ENCODE data around the gene SYK.
"Not testable (repeated sequence)": the region's sequence is repeated elsewhere in the genome, so short reads cannot be mapped to it uniquely, and the experiment has no call there.

The SYK gene

DNA sequence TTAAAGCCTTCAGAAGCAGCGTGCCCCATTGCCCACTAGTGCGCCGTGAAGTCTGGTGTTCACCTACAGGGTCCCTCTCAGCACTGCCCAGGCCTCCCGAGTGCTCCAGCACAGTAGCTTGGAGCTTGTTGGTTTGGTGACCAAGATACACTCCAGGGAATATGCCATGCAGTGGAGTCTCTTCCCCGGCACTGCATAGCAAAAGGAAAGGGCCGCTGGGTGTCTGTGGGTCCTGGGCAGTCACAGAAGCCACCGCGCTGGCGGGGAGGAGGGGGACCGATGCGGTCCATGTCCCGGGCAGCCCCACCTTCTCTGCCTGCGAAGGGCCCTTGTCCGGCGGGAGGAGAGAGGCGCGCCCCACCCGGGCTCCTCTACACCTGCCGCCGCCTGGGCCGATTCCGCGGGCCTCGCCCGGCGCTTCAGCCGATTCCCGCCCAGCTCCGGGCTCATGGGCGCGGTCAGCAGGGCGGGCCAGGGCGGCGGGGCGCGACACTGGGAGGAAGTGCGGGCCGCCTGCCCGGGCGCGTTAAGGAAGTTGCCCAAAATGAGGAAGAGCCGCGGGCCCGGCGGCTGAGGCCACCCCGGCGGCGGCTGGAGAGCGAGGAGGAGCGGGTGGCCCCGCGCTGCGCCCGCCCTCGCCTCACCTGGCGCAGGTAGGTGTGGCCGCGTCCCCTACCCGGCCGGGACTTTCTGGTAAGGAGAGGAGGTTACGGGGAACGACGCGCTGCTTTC, at the start of gene SYK:
Gene SYK (plus strand): TSS at position 579 of the 732 bp plus-strand sequence. CDS start 42,080 bp downstream, outside the sequence.
- DNase-seq, result no peak

DNA sequence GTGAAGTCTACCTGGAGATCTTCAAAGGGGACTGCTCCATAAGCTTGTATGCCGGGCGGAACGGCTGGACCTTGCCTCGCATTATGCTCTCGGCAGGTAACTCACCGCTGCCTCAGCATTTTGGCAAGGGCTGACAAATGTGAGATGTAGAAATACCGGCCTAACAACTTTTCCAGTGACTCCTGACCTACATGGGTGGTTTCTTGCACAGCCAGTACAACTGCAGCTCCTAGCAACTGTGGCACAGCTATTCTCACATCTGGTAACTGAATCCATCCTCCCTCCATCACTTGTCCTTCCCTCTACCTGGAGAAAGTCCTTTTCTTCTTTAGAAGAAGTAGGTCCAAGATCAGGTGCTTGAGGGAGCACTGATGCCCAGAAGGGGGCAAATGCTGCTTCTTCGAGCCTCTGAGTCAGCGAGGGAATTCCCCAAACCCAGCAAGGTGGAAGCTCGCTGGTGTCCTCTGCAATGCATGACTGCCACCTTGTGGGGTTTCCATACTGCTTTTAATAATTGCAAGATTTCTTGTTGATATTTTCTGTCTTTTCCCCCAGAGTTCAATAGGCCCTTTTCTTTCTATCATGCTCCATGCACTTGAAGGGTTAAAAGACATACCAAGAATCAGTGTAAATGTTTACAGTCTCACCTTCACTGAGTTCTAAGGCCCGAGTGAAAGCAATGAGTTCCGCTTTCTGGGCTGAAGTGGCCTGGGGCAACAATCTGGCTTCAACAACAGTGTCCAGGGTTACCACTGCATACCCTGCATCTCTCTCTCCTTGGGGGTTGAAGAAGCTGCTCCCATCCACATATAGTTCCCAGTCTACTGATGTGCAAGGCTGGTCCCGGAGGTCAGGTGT, 45.9 kb upstream of the SYK start:
- peak; percentile 46 for DNase-seq

DNA sequence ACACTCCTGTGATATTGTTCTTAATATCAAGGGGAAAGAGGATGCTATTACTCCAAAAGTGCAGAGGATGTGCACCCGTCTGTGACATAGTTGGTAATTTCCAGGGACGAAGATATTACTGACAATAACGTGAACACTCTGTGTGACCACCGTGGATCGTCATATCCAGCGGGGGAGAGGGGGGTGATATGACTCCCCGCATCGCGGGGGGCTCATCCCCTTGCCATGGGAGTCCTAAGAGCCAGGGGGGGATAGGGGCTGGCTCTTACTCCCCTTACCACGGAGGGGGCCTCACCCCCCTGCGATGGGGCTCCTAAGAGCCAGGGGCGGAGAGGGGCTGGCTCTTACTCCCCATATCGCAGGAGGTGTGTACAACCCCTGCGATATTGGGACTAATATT, 41.0 kb upstream of the SYK start:
- DNase-seq, result not testable (repeated sequence)

DNA sequence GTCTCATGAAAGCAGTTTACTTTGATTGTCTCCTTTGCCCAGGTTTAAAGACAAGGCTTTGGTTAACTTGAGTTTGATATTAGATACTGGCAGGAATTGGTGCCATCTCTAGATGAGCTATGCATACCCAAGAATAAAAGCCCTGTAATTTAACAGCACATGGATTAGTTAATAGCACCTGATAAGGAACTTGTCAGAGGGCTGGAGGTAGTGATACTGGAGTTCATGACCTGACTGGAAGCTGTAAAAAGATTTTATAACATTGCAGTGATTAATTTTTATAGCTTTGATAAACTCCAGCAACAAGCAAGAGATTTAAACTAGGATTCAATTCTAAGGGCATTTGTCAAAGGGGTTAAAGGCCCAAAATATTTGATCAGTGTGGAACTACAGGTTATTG, 34.9 kb upstream of the SYK start:
- no peak for DNase-seq

DNA sequence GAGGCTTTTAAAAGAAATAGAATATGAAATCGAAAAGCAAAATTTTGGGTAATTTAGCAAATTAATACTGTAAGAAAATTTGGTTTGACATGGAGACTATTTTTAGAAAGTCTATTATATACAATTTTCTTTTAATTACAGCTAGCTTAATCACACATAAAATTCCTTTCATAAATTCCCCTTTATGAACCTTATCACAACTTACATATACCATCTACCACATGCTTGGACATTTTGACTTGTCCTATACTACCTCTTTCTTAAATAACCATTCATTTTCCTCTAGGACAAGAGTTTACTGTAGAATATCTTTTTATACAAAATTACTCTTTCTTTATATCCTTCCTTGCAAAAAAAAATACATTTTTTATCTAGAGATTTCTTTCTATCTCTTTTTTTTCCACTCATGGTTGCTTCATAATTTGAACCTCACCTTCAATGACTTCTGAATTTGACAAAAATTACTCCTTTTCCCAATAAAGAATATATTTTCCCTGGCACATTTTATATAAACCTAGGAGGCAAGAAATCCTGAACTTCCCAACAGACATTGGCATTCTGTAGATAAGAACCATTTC, 34.0 kb upstream of the SYK start:
- DNase-seq, result no peak

GRCh38 chr9:90770182-90770738, 31.4 kb upstream of the SYK start:
- DNase-seq, result no peak

GRCh38 chr9:90770927-90771326, 30.7 kb upstream of the SYK start:
- no peak for DNase-seq

DNA sequence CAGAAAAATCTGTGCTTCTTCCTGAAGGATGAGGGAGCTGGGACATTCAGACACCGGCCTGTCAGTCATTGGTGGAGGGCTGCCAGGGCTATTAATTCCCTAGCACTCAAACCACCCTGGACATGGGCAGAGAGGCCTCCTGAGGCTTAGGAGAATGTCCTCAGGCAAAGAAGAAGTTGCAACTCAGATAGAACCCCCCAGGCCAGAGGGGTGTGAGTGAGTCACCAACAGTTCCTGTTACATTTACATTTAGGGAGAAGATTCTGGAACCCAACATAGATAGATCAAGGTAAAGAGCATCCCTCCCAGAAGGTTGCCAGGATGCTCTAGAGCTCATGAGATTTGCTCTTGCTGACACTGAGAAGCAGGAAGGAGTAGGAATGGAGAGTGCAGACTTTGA, 29.2 kb upstream of the SYK start:
- no peak for DNase-seq

DNA sequence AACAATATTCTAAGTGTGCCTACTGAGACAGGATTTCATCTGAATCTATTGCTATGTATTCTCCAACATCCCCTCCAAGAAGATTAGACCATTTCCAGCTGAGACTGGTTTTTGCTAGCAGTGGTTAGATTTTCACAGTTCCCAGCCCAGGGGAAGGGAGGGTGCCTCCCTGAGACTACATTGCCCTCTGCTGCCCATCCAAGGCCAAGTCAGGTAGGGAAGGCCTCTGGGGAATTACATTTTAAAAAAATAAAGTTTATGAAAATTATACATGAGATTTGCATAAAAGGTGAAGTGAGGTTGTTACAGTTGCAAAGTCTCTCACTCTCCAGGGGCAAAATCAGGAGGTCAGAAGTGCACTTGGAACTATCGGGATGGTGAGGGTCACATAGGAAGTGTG, 28.0 kb upstream of the SYK start:
- no peak for DNase-seq

GRCh38 chr9:90774071-90774470, 27.5 kb upstream of the SYK start:
- DNase-seq, result no peak

DNA sequence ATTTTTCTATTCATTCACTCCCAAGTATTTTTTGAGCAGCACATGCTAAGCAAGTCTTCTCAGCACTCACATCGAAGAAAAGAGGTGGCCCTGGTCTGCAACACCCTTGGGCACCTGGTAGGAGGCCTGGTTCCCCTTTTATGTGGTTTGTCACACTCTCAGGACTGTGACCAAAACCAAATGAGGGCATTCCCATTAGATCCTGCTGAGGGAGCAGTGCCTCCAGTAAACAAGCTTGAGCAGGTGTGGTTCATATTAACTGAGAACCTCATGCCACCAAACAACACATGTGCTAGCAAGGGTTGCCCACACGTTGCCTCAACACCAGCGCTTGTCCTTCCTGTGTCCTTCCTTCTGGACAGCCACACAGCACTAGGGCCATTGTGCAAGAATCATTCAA, 26.9 kb upstream of the SYK start:
- DNase-seq, result no peak

GRCh38 chr9:90775657-90776056, 26.0 kb upstream of the SYK start:
- DNase-seq, result no peak

DNA sequence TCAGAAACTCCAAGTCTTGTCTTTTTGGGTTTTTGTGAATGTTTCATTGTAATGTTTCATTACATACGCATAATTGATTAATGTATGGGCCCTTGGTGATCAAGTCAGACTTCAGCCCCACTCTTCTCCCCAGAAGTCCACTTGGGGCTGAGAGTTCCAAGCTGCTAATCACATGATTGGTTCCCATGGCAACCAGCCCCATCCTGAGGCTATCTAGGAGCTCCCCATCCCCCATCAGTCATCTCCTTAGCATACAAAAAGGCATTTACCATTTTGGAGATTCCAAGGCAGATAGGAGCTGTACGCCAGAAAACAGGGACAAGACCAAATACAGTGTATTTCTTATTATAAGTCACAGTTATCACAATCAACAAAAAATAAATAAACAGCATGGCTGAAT, 22.9 kb upstream of the SYK start:
- DNase-seq, result no peak

DNA sequence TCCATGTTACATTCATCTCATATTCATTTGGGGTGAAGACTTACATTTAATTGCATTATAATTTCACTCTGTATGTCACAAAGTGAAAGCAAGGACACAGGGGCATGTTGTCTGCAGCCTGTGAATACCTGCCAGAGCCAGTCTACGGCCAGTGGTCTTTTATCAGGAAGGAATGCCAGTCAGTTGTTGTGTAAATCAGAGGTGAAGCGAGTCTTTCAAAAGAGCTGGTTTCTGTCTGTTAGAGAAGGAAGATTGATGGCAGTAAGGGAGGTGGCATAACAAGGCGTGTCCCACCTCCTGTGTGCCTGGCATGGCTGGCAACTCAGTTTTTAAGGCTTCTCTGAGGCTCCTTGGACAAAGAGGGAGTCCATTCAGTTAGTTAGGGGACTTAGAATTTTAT, 18.1 kb upstream of the SYK start:
- no peak for DNase-seq

GRCh38 chr9:90783964-90784363, 17.7 kb upstream of the SYK start:
- DNase-seq, result no peak

- DNase-seq, result no peak
Observed at GRCh38 chr9:90787771-90788460, 13.7 kb upstream of the SYK start.

GRCh38 chr9:90788527-90788926, 13.1 kb upstream of the SYK start:
- not testable (repeated sequence) for DNase-seq

DNA sequence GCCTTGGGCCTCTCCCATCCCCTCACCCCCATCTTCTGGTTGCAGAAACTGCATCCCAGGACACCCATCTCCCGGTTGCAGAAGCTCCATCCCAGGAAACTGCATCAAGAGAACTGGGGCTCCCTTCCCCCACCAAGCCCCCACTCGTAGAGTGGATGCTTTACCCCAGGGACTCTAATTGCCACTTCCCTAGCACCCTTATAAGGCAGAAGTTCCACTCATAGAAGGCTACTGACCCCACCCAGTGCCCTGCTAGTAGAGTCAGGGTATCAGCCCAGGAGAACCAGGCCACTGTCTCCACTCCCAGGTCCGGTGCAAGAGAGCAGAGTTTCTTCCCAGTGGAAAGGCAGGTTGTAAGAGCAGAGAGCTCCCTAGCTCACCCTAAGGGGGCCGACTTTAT, 12.2 kb upstream of the SYK start:
- no peak for DNase-seq

DNA sequence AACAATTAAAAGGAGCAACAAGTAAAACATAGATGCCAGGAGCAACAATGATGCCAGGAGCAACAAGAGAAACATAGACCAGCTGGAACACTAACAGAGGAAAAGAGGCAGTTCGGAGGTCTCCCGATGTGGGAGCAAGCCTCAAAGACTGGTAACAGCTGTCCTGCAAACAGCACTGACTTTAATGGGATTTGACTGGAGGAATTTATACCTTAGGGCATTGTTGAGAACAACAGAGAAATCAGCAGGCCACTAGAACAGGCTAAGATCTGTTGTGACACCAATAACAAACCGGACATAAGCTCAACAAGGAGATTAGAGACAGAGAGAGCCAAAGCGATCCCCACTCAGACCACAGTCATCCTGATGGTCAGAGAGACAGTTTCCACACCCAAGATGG, 11.8 kb upstream of the SYK start:
- DNase-seq, result no peak

DNA sequence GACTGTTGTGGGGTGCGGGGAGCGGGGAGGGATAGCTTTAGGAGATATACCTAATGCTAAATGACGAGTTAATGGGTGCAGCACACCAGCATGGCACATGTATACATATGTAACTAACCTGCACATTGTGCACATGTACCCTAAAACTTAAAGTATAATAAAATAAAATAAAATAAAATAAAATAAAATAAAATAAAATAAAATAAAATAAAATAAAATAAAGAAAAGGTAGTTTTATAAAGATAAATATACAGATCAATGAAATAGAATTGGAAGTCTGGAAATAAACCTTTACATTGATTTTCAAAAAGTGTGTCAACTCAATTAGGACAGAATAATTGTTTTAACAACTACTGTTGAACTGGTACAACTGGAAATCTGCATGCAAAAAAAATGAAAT, 8.6 kb upstream of the SYK start:
- not testable (repeated sequence) for DNase-seq

- no peak for DNase-seq
Observed at GRCh38 chr9:90793729-90794128, 7.9 kb upstream of the SYK start.

DNA sequence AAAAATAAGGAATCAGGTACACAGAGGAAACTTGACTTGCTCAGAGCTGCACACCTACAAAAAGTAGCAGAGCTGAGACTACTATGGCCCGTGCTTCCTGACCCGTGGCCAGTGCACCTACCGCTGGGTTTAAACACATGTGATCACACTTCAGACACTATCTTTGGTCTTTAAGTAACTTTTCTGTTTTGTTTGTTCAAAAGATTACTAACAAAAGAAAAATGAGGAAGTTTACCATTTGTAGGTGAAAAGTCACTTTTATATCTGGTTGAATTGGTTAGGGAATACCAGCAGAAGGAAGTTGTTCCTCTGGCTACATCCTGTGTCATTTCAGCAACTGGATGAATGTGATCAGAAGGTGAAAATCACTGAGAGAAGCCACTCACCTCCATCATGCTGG, 6.5 kb upstream of the SYK start:
- no peak for DNase-seq

- no peak for DNase-seq
Observed at GRCh38 chr9:90795871-90796317, 5.7 kb upstream of the SYK start.

Measured in stimulated activated CD4-positive, alpha-beta T cell treated with anti-CD3 and anti-CD28 coated beads, Interleukin-2, amount 100 ng/mL, for 48 hours (primary cell).